ENCODE measurements around the gene TPM4. TPM values are rescaled to one million over a fixed set of nuclear protein-coding genes. Genes with fewer than 3 reads are reported as not detected.

TPM4 gene
- total and polyA plus RNA-seq, 2 of the 13 experiments (the other 11 are each of a cell fraction or from before 2014, with no cell fraction given) = 180 to 188 TPM

DNA sequence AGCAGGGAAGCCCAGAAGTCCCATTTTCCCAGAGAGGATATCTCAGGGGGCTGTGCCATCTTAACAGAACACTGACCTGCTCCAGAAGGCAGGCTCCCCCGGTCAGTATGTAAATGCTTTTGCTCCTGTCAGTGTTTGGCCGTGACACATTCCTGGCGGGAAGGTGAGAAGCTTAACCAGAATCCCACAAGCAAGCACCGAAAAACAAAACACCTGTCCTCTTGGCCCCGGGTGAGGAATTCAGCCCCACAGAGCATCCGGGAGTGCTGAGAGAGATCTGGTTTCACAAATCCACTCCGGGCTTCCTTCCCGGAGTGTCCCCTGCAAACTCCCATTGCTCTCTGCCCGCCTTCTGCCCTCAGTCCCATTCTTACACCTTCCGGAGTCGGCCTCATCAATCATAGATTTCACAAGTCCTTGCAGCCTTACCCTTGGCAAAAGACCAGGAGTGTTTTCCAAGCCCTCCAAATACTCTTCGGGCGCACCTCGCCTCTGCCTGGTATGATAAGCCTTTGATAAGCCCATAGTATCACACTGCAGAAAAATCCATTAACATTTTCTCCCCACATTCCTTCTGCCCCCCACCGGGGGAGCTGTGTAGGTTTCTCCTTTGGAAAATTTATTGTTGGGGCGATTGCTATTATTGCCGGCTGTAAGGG lies 12.2 kb downstream of the TPM4 start (continued):
- TF ChIP-seq, protein P1, sequence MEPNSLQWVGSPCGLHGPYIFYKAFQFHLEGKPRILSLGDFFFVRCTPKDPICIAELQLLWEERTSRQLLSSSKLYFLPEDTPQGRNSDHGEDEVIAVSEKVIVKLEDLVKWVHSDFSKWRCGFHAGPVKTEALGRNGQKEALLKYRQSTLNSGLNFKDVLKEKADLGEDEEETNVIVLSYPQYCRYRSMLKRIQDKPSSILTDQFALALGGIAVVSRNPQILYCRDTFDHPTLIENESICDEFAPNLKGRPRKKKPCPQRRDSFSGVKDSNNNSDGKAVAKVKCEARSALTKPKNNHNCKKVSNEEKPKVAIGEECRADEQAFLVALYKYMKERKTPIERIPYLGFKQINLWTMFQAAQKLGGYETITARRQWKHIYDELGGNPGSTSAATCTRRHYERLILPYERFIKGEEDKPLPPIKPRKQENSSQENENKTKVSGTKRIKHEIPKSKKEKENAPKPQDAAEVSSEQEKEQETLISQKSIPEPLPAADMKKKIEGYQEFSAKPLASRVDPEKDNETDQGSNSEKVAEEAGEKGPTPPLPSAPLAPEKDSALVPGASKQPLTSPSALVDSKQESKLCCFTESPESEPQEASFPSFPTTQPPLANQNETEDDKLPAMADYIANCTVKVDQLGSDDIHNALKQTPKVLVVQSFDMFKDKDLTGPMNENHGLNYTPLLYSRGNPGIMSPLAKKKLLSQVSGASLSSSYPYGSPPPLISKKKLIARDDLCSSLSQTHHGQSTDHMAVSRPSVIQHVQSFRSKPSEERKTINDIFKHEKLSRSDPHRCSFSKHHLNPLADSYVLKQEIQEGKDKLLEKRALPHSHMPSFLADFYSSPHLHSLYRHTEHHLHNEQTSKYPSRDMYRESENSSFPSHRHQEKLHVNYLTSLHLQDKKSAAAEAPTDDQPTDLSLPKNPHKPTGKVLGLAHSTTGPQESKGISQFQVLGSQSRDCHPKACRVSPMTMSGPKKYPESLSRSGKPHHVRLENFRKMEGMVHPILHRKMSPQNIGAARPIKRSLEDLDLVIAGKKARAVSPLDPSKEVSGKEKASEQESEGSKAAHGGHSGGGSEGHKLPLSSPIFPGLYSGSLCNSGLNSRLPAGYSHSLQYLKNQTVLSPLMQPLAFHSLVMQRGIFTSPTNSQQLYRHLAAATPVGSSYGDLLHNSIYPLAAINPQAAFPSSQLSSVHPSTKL (CRISPR knock-in tag; IDR thresholded peaks at IDR 0.05) = peak; percentile 20; the same call in 1 of the 2 replicates

GRCh38 chr19:16089010-16089846 lies 12.9 kb downstream of the TPM4 start:
- peak; percentile 38 for ATAC-seq
- no peak overlapping the region for H2AFZ ChIP-seq (ENCODE audit: low read length)
- ChIA-PET CTCF (ENCODE audit: low intra/inter-chr PET ratio, low total read pairs) (no interaction called here), POLR2A (interaction anchor here (0.6 to 6.1 kb wide), 10 partner anchors 9 to 106 kb away, joined by 3 to 66 read pairs (median 4); partner anchors contain the start of genes FAM32A, RAB8A and TPM4)
- H3K9ac ChIP-seq (ENCODE audit: insufficient read depth, low read depth, low read length) = peak overlapping the region; percentile 76
- H3K4me1 ChIP-seq (ENCODE audit: insufficient read depth, low read length) = peaks cover 98% of the 10 kb centered on the region
- TSS peak; percentile 95 for BruUV-seq (replicated peaks)
- DNase-seq (ENCODE audit: low spot score) = peak; percentile 90
- no peaks in the 10 kb centered on the region for H3K27me3 ChIP-seq (ENCODE audit: control insufficient read depth in 1 of 2, insufficient read depth in 2 of 2, low read length in 2 of 2)
- FAIRE-seq = peak; percentile 88
- peak overlapping the region; percentile 64 for H3K4me2 ChIP-seq (ENCODE audit: low read depth, low read length)
- peaks cover 19 to 60% of the 10 kb centered on the region in 2 experiments for H3K36me3 ChIP-seq (replicated peaks in 1 of 2; ENCODE audit: control insufficient read depth in 1 of 2, insufficient read depth in 2 of 2, low read length in 2 of 2)
- in situ Hi-C loops (cut with HindIII; ENCODE audit: extremely low pct_ligation_motif_present, low pct_unique_long_range_greater_than_20kb) = no loop called here
- H3K9me3 ChIP-seq (ENCODE audit: low read length) = no peaks in the 10 kb centered on the region
- peak overlapping the region; percentile 97 for H3K27ac ChIP-seq (ENCODE audit: extremely low read length, insufficient read depth, low read length)
- H3K4me3 ChIP-seq (replicated peaks in 1 of 3; ENCODE audit: insufficient read depth in 1 of 3, low read depth in 2 of 3, low read length in 3 of 3) = 0 out of 6 replicates have a peak overlapping the region, but pooled peaks of 1 of the 3 experiments have one; percentile 5
- intact Hi-C loops (cut with micrococcal nuclease; ENCODE audit: unreplicated experiment) = loop anchor here (1.0 kb wide), 1 partner anchor 13 kb away; the partner anchor contains the start of gene TPM4
- H3K79me2 ChIP-seq (ENCODE audit: insufficient read depth, low read length) = peaks cover 1% of the 10 kb centered on the region
- 10% methylated on average over 9 of the region's 10 CpGs for WGBS (ENCODE audit: low lambda C conversion rate)
- H4K20me1 ChIP-seq (ENCODE audit: insufficient read depth, low read length) = no peaks in the 10 kb centered on the region
- TF ChIP-seq ZNF792 (CRISPR knock-in tag; IDR thresholded peaks at IDR 0.05) (no peak), TSC22D2 (CRISPR knock-in tag; IDR thresholded peaks at IDR 0.05; ENCODE audit: borderline replicate concordance) (no peak), HDAC1 (CRISPR knock-in tag; IDR thresholded peaks at IDR 0.05) (peak; percentile 42; the same call in 1 of the 2 replicates), YEATS4 (CRISPR knock-in tag; IDR thresholded peaks at IDR 0.05; ENCODE audit: borderline replicate concordance) (peak; percentile 33; the same call in 1 of the 2 replicates), ELF3 (CRISPR knock-in tag; IDR thresholded peaks at IDR 0.05) (peak; percentile 97), NPAS2 (CRISPR knock-in tag; IDR thresholded peaks at IDR 0.05; ENCODE audit: borderline replicate concordance) (no peak), PPARG (CRISPR knock-in tag; conservative IDR thresholded peaks at IDR 0.05) (0 out of 2 replicates have a peak, but pooled peaks have one; percentile 35), GATAD2A (CRISPR knock-in tag; IDR thresholded peaks at IDR 0.05) (peak; percentile 44; the same call in 1 of the 2 replicates), TGIF2 (CRISPR knock-in tag; IDR thresholded peaks at IDR 0.05) (0 out of 2 replicates have a peak, but pooled peaks have one; percentile 17), KLF12 (CRISPR knock-in tag; IDR thresholded peaks at IDR 0.05; ENCODE audit: borderline replicate concordance) (peak; percentile 32; the same call in 1 of the 2 replicates), CREB1 (IDR thresholded peaks at IDR 0.05) (no peak), CREB1 (CRISPR knock-in tag; IDR thresholded peaks at IDR 0.05) (peak; percentile 58; the same call in 1 of the 2 replicates), CERS6 (CRISPR knock-in tag; IDR thresholded peaks at IDR 0.05) (no peak), MEIS1 (CRISPR knock-in tag; IDR thresholded peaks at IDR 0.05; ENCODE audit: borderline replicate concordance) (no peak), KDM5A (IDR thresholded peaks at IDR 0.05; ENCODE audit: borderline replicate concordance, low read length) (no peak), NCOR1 (IDR thresholded peaks at IDR 0.05; ENCODE audit: borderline replicate concordance, low read length) (peak; percentile 35)

Measured in HepG2 (cell line).